ENCODE data around the gene JOSD1.

- no peak for TF ChIP-seq POLR2A (IDR thresholded peaks at IDR 0.05)
- TF ChIP-seq, protein P1, sequence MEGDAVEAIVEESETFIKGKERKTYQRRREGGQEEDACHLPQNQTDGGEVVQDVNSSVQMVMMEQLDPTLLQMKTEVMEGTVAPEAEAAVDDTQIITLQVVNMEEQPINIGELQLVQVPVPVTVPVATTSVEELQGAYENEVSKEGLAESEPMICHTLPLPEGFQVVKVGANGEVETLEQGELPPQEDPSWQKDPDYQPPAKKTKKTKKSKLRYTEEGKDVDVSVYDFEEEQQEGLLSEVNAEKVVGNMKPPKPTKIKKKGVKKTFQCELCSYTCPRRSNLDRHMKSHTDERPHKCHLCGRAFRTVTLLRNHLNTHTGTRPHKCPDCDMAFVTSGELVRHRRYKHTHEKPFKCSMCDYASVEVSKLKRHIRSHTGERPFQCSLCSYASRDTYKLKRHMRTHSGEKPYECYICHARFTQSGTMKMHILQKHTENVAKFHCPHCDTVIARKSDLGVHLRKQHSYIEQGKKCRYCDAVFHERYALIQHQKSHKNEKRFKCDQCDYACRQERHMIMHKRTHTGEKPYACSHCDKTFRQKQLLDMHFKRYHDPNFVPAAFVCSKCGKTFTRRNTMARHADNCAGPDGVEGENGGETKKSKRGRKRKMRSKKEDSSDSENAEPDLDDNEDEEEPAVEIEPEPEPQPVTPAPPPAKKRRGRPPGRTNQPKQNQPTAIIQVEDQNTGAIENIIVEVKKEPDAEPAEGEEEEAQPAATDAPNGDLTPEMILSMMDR (IDR thresholded peaks at IDR 0.05) = no peak
These were observed 6.6 kb upstream of the JOSD1 start for GRCh38 chr22:38707346-38707745.

All from testis (tissue), 2 donors.